Suppressor macrophage treated with lipopolysaccharide for 1 hour (primary cell): ENCODE measurements around the gene CDKN3.
"Not testable (repeated sequence)": the region's sequence is repeated elsewhere in the genome, so short reads cannot be mapped to it uniquely, and the experiment has no call there.

ENCODE experiments used
- DNase-seq, 3 donors: peaks; one replicate each; pipeline ENCODE4 v3.0.0-alpha.2; 2020 to 2022

Gene CDKN3

GRCh38 chr14:54425068-54425467, 28.3 kb downstream of the CDKN3 start:
- no peak for DNase-seq

- DNase-seq: no peak
Measured at GRCh38 chr14:54425537-54426274, 28.9 kb downstream of the CDKN3 start.

GRCh38 chr14:54427871-54428270, 31.1 kb downstream of the CDKN3 start:
- DNase-seq: no peak

DNA sequence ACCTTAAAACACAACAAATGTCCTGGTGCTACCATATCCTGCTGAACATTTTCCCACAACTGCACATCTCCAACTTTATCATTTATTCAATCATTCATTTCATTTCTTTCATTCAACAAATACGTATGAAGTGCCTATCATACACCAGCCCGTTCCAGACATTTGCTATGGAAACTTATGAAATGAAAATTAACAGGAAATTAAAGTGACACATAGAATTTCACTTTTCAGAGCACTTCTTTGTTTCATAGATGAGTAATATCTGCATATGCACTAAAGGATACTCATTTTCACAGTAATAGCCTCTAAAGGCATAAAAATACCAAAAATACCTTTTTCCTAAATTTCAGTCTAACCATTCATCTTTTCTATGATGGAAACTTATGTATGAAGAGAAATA, 31.7 kb downstream of the CDKN3 start:
- no peak for DNase-seq

- DNase-seq: peak in 2 of 3 donors; percentile 20 to 24
Measured at GRCh38 chr14:54435500-54435981, 38.7 kb downstream of the CDKN3 start.

DNA sequence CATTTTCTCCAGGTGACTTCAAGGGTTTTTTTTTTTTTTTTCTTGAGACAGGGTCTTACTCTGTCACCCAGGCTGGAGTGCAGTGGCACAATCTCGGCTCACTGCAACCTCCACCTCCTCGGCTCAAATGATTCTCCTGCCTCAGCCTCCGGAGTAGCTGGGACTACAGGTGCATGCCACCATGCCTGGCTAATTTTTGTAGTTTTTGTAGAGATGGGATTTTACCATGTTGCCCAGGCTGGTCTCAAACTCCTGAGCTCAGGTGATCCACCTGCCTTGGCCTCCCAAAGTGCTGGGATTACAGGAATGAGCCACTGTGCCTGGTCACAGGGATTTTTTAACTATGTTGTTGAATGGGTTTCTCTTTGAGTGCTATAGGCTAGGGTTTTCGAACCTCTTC, 41.1 kb downstream of the CDKN3 start:
- DNase-seq: not testable (repeated sequence)

- DNase-seq: no peak
Measured at GRCh38 chr14:54438703-54439102, 41.9 kb downstream of the CDKN3 start.

GRCh38 chr14:54440037-54440436, 43.2 kb downstream of the CDKN3 start:
- DNase-seq: no peak

DNA sequence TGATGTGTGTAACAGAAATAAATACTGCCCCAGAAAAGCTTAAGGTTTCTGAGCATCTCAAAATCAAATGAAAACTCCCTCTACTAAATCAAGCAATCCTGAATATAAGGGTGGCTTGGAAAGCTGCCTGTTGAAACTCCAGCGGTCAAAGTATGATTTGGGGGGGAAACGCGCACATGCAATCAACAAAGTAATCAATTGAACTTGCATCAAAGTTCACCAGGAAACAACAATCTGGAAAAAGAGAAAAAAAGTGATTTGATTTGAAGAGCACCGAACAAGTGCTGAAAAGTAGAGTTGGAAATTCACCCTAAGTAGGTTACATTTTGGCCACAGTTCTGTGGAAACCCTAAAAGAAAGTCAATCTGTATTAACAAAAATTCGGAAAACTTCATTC, 43.7 kb downstream of the CDKN3 start:
- DNase-seq: no peak

GRCh38 chr14:54440873-54441868, 44.4 kb downstream of the CDKN3 start, which contains the start of gene CNIH1:
Gene CNIH1, minus strand, starts transcription at chr14:54441374. Its CDS starts 47 bp downstream, at chr14:54441327.
- peak; percentile 94 to 97 (median 96) for DNase-seq

GRCh38 chr14:54442961-54443360, 46.2 kb downstream of the CDKN3 start:
- not testable (repeated sequence) for DNase-seq

- DNase-seq: no peak
Measured at GRCh38 chr14:54443981-54444380, 47.2 kb downstream of the CDKN3 start.

GRCh38 chr14:54444681-54445080, 47.9 kb downstream of the CDKN3 start:
- DNase-seq: no peak

DNA sequence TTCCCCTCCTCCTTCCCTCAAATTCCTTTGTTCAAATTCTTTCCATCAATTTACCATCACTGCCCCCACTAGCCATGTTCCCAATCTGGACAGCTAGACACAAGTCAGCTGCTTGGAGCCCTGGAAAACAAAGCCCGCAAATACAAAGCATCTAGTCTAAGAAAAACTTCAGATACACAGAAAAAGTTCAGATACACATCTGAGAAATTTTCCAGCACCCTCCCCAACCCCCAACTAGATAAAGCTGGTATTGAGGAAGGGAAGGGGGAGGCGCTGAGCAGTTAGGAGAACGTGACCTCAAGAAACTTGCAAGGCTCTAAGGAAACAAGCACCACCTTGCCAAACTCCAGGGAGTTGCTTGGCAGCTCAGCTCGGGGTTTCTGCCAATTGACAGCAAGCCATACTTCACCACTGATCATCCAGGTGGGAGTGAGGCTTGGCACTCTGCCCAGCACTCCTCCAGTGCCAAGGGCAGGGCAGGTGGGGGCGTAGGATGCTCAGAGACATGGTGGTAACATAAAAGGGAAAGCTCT, 49.4 kb downstream of the CDKN3 start:
- DNase-seq: no peak

- peak; percentile 78 to 94 (median 94) for DNase-seq
Measured at GRCh38 chr14:54447231-54447692, 50.5 kb downstream of the CDKN3 start.

- peak; percentile 91 to 96 (median 92) for DNase-seq
Measured at GRCh38 chr14:54450535-54450934, 53.7 kb downstream of the CDKN3 start.

- DNase-seq: no peak
Measured at GRCh38 chr14:54451121-54451601, 54.4 kb downstream of the CDKN3 start.

GRCh38 chr14:54451961-54452360, 55.2 kb downstream of the CDKN3 start:
- peak; percentile 13 to 34 (median 20) for DNase-seq

DNA sequence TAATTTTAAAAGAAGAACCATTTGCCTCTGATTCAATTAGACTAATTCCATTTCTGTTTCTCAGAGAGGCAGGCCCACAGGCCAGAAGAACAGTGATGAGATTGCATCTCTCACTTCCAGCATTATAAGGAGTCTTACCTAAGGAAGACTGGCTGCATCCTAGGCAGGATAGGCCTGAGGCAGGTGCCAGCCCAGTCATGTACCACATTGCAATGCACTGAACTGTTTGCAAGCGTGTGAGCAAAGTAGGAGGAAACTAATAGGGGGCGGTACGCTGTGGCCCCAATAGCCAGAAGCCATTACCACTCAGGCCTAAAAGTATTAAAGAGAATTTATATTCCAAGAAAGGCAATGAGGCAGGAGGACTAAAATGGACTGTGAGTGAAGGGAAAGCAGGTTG, 56.4 kb downstream of the CDKN3 start:
- DNase-seq: no peak

DNA sequence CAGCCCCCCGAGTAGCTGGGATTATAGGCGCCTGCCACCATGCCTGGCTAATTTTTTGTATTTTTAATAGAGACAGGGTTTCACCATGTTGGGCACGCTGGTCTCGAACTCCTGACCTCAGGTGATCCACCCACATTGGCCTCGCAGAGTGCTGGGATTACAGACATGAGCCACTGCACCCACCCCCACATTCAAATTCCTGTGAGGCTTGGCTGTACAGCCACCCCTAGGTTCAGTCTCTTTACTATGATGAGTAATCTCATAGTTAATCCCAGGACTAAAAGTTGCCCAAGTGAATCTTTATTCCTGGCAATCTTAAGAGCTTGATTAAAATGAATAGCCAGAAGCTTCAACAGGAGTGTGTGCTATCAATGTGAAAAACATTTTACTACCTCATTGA, 57.2 kb downstream of the CDKN3 start:
- DNase-seq: not testable (repeated sequence)

GRCh38 chr14:54455363-54455762, 58.6 kb downstream of the CDKN3 start:
- DNase-seq: no peak

GRCh38 chr14:54456820-54457608, 60.2 kb downstream of the CDKN3 start:
- DNase-seq: peak in 1 of 3 donors; percentile 10
